Ishikawa (cell line): ENCODE data around the gene RAPGEF4.

ENCODE experiments used
- CEBPB ChIP-seq: IDR thresholded peaks from 2 replicates; pipeline ENCODE4 v1.6.1; 2012
- CREB1 ChIP-seq: IDR thresholded peaks from 2 replicates; pipeline ENCODE4 v1.6.1; 2012; ENCODE audit warnings: low read depth
- EGR1 ChIP-seq: IDR thresholded peaks from 2 replicates; pipeline ENCODE4 v1.6.1; 2012
- EP300 ChIP-seq: IDR thresholded peaks from 2 replicates; pipeline ENCODE4 v1.6.1; 2012; ENCODE audit warnings: borderline replicate concordance
- FOXM1 ChIP-seq: IDR thresholded peaks from 2 replicates; pipeline ENCODE4 v1.6.1; 2012; ENCODE audit warnings: low read depth, borderline replicate concordance
- MAX ChIP-seq: IDR thresholded peaks from 2 replicates; pipeline ENCODE4 v1.6.1; 2012
- NFIC ChIP-seq: IDR thresholded peaks from 2 replicates; pipeline ENCODE4 v1.6.1; 2012
- RAD21 ChIP-seq: IDR thresholded peaks from 2 replicates; pipeline ENCODE4 v1.6.1; 2012; ENCODE audit warnings: low read depth
- REST ChIP-seq: IDR thresholded peaks from 2 replicates; pipeline ENCODE4 v1.6.1; 2012; ENCODE audit warnings: low read depth, mild to moderate bottlenecking
- TAF1 ChIP-seq: IDR thresholded peaks from 2 replicates; pipeline ENCODE4 v1.6.1; 2012; ENCODE audit warnings: low read depth, mild to moderate bottlenecking
- TCF12 ChIP-seq: IDR thresholded peaks from 2 replicates; pipeline ENCODE4 v1.6.1; 2012; ENCODE audit warnings: low read depth
- TEAD4 ChIP-seq: IDR thresholded peaks from 2 replicates; pipeline ENCODE4 v1.6.1; 2012
- USF1 ChIP-seq: IDR thresholded peaks from 2 replicates; pipeline ENCODE4 v1.6.1; 2012
- YY1 ChIP-seq: IDR thresholded peaks from 2 replicates; pipeline ENCODE4 v1.6.1; 2012; ENCODE audit warnings: low read depth
- ZBTB7A ChIP-seq: IDR thresholded peaks from 2 replicates; pipeline ENCODE4 v1.6.1; 2012; ENCODE audit warnings: low read depth

The RAPGEF4 gene

GRCh38 chr2:172931256-172931894, 195.7 kb downstream of the RAPGEF4 start:
- TF ChIP-seq CEBPB = no peak
- TF ChIP-seq REST = no peak
- no peak for TF ChIP-seq EGR1
- no peak for TF ChIP-seq TAF1
- TF ChIP-seq ZBTB7A = no peak
- TF ChIP-seq MAX = no peak

GRCh38 chr2:172931918-172932520, 196.4 kb downstream of the RAPGEF4 start:
- no peak for TF ChIP-seq FOXM1
- TF ChIP-seq USF1 = no peak
- peak; percentile 77 for TF ChIP-seq RAD21

GRCh38 chr2:172937884-172938712, 202.5 kb downstream of the RAPGEF4 start:
- no peak for TF ChIP-seq TCF12
- no peak for TF ChIP-seq TAF1
- TF ChIP-seq EP300 = no peak
- TF ChIP-seq REST = no peak
- TF ChIP-seq RAD21 = no peak
- TF ChIP-seq YY1 = no peak
- TF ChIP-seq CREB1 = no peak
- TF ChIP-seq CEBPB = no peak
- TF ChIP-seq EGR1 = no peak
- TF ChIP-seq USF1 = no peak
- no peak for TF ChIP-seq MAX
- no peak for TF ChIP-seq FOXM1

GRCh38 chr2:172938713-172939375, 203.2 kb downstream of the RAPGEF4 start:
- no peak for TF ChIP-seq FOXM1

GRCh38 chr2:172943539-172943938, 207.9 kb downstream of the RAPGEF4 start:
- no peak for TF ChIP-seq CEBPB
- no peak for TF ChIP-seq USF1
- TF ChIP-seq MAX = no peak
- no peak for TF ChIP-seq YY1
- no peak for TF ChIP-seq TAF1
- TF ChIP-seq ZBTB7A = no peak
- no peak for TF ChIP-seq NFIC
- no peak for TF ChIP-seq FOXM1
- no peak for TF ChIP-seq EP300
- no peak for TF ChIP-seq RAD21
- TF ChIP-seq REST = no peak
- TF ChIP-seq TCF12 = no peak
- no peak for TF ChIP-seq TEAD4
- TF ChIP-seq EGR1 = no peak
- TF ChIP-seq CREB1 = no peak
